ENCODE results near the gene KANSL1. TPM values are rescaled to one million over a fixed set of nuclear protein-coding genes. Genes with fewer than 3 reads are reported as not detected.

Gene KANSL1
- total and polyA plus RNA-seq, 7 donors: 9.7 to 130 (median 70.7) TPM

DNA sequence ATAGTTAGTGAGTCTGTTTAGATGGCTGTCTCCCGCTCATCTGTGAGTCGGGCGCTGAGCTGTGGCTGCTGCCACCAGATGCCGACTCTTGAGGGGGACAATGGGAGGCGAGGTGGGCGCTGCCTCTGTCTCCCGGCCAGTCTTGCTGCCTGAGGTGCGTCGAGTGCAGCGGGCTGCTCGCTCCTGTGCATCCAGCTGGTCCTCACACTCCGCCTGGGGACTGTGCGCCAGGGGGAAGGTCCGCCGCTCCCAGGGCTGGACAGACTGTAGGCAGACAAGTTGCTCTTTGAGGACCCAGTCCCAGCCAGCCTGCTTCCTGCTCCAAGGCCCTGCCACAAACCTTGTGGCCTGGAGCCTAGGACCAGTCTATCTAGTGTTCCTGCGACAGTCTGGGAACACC is 161.8 kb downstream of the KANSL1 start:
- Histone ChIP-seq H3K27me3 (no peaks in the 10 kb centered on the region), H3K27ac (no peak overlapping the region), H3K4me3 (no peak overlapping the region), H3K36me3 (peaks cover 32 to 83% (median 51%) of the 10 kb centered on the region in 4 donors), H3K9me3 (no peaks in the 10 kb centered on the region), H3K4me1 (peaks cover 0 to 10% (median 4%) of the 10 kb centered on the region in 4 donors)
- WGBS, 2 donors: 96 to 97% methylated on average over 16 of the region's 16 CpGs
- intact Hi-C loops (cut with DNase I): no loop called here
- TF ChIP-seq EP300 (IDR thresholded peaks at IDR 0.05): no peak
- no peak for TF ChIP-seq POLR2A (IDR thresholded peaks at IDR 0.05)
- no peak for TF ChIP-seq POLR2AphosphoS5 (IDR thresholded peaks at IDR 0.05)
- TF ChIP-seq CTCF (IDR thresholded peaks at IDR 0.05): no peak
- DNase-seq: no peak

GRCh38 chr17:46030752-46031151 is 162.5 kb downstream of the KANSL1 start:
- TF ChIP-seq EP300 (IDR thresholded peaks at IDR 0.05) (no peak), POLR2A (IDR thresholded peaks at IDR 0.05) (no peak), CTCF (IDR thresholded peaks at IDR 0.05) (no peak), POLR2AphosphoS5 (IDR thresholded peaks at IDR 0.05) (no peak)
- 84 to 97% methylated on average over 3 of the region's 3 CpGs for WGBS, 2 donors
- H3K27me3 ChIP-seq: no peaks in the 10 kb centered on the region
- DNase-seq: no peak
- H3K9me3 ChIP-seq: no peaks in the 10 kb centered on the region
- intact Hi-C loops (cut with DNase I): no loop called here
- H3K4me1 ChIP-seq: peaks cover 0 to 10% (median 4%) of the 10 kb centered on the region in 4 donors
- H3K4me3 ChIP-seq: no peak overlapping the region
- H3K27ac ChIP-seq: no peak overlapping the region
- peaks cover 29 to 83% (median 47%) of the 10 kb centered on the region in 4 donors for H3K36me3 ChIP-seq

- intact Hi-C loops (cut with DNase I): no loop called here
- no peak for DNase-seq
- 95% methylated on average over 6 of the region's 6 CpGs for WGBS, 2 donors
- no peak overlapping the region for H3K4me3 ChIP-seq
- H3K9me3 ChIP-seq: no peaks in the 10 kb centered on the region
- TF ChIP-seq EP300 (IDR thresholded peaks at IDR 0.05) (no peak), POLR2A (IDR thresholded peaks at IDR 0.05) (no peak), CTCF (IDR thresholded peaks at IDR 0.05) (no peak), POLR2AphosphoS5 (IDR thresholded peaks at IDR 0.05) (no peak)
- no peaks in the 10 kb centered on the region for H3K27me3 ChIP-seq
- peaks cover 29 to 72% (median 43%) of the 10 kb centered on the region in 4 donors for H3K36me3 ChIP-seq
- H3K4me1 ChIP-seq: peaks cover 0 to 5% (median 0%) of the 10 kb centered on the region in 4 donors
- H3K27ac ChIP-seq: no peak overlapping the region
These were observed 163.6 kb downstream of the KANSL1 start for GRCh38 chr17:46029627-46030026.

GRCh38 chr17:46028981-46029565 is 164.2 kb downstream of the KANSL1 start:
- no peak for TF ChIP-seq EP300 (IDR thresholded peaks at IDR 0.05)
- TF ChIP-seq CTCF (IDR thresholded peaks at IDR 0.05): no peak
- TF ChIP-seq POLR2A (IDR thresholded peaks at IDR 0.05): no peak
- no peak for TF ChIP-seq POLR2AphosphoS5 (IDR thresholded peaks at IDR 0.05)
- peaks cover 0 to 5% (median 0%) of the 10 kb centered on the region in 4 donors for H3K4me1 ChIP-seq
- DNase-seq: no peak
- no peak overlapping the region for H3K4me3 ChIP-seq
- no peaks in the 10 kb centered on the region for H3K27me3 ChIP-seq
- no peaks in the 10 kb centered on the region for H3K9me3 ChIP-seq
- intact Hi-C loops (cut with DNase I): no loop called here
- 78 to 80% methylated on average over 4 of the region's 4 CpGs for WGBS, 2 donors
- H3K36me3 ChIP-seq: peaks cover 26 to 67% (median 42%) of the 10 kb centered on the region in 4 donors
- H3K27ac ChIP-seq: no peak overlapping the region

- Histone ChIP-seq H3K4me3 (no peak overlapping the region), H3K27me3 (no peaks in the 10 kb centered on the region), H3K4me1 (peaks cover 0 to 5% (median 0%) of the 10 kb centered on the region in 4 donors), H3K9me3 (no peaks in the 10 kb centered on the region), H3K27ac (no peak overlapping the region), H3K36me3 (peaks cover 20 to 60% (median 36%) of the 10 kb centered on the region in 4 donors)
- intact Hi-C loops (cut with DNase I): no loop called here
- TF ChIP-seq EP300 (IDR thresholded peaks at IDR 0.05) (no peak), POLR2AphosphoS5 (IDR thresholded peaks at IDR 0.05) (no peak), CTCF (IDR thresholded peaks at IDR 0.05) (no peak), POLR2A (IDR thresholded peaks at IDR 0.05) (no peak)
- DNase-seq: no peak
- 86 to 89% methylated on average over 3 of the region's 3 CpGs for WGBS, 2 donors
These were observed 164.9 kb downstream of the KANSL1 start for GRCh38 chr17:46028374-46028773.
